HAP-1 (cell line): ENCODE data around the gene KPNA3.

Source experiments
- DNase-seq, 2 experiments: peaks; one replicate each; pipeline ENCODE4 v3.0.0-alpha.2; 2016 to 2020; ENCODE audit warnings: low spot score in 2 of 2
- H3K27me3 ChIP-seq: fragments of 250-450 bp; sonication (Bioruptor Pico); 2 replicates; pipeline ENCODE4 v1.5.1; 2020; ENCODE audit warnings: low read depth, mild to moderate bottlenecking, moderate library complexity
- H3K36me3 ChIP-seq: fragments of 250-450 bp; sonication (Bioruptor Pico); replicated peaks from 2 replicates; pipeline ENCODE4 v1.5.1; 2020; ENCODE audit warnings: mild to moderate bottlenecking
- H3K4me1 ChIP-seq: fragments of 250-450 bp; sonication (Bioruptor Pico); 2 replicates; pipeline ENCODE4 v1.5.1; 2020; ENCODE audit warnings: mild to moderate bottlenecking
- H3K4me3 ChIP-seq: fragments of 250-450 bp; sonication (Bioruptor Pico); 2 replicates; pipeline ENCODE4 v1.5.1; 2020; ENCODE audit warnings: mild to moderate bottlenecking, moderate library complexity
- H3K9me3 ChIP-seq: fragments of 250-450 bp; sonication (Bioruptor Pico); 2 replicates; pipeline ENCODE4 v1.5.1; 2020; ENCODE audit warnings: mild to moderate bottlenecking, moderate library complexity
- in situ Hi-C: fragments of 300-500 bp; cut with MboI; formaldehyde crosslinking; loops from 3 replicates; pipeline ENCODE4 v1.14.3; 2020; ENCODE audit warnings: low sequenced_read_pairs, inconsistent platforms, mixed read lengths

Gene KPNA3

DNA sequence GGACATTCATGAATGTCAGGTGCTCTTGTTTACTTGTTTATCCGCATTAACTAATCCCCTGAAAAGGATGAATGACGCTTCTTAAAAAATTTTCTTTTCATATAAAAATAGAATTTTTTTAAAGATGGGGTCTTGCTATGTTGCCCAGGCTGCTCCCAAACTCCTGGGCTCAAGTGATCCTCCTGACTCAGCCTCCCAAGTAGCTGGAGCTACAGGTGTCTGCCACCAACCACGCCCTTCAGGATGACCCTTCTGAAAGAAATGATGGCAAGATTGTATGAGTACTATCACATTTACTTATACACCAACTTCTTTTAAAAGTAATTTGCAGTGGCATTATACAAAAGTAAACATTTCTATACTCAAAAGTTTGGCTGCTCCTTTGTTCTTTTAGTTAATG is 95.0 kb downstream of the KPNA3 start:
- in situ Hi-C loops = no loop called here
- Histone ChIP-seq H3K36me3 (peaks cover 22% of the 10 kb centered on the region), H3K4me3 (no peak overlapping the region), H3K4me1 (no peaks in the 10 kb centered on the region; the same call in 1 of the 2 replicates), H3K9me3 (no peaks in the 10 kb centered on the region), H3K27me3 (no peaks in the 10 kb centered on the region)
- no peak for DNase-seq

DNA sequence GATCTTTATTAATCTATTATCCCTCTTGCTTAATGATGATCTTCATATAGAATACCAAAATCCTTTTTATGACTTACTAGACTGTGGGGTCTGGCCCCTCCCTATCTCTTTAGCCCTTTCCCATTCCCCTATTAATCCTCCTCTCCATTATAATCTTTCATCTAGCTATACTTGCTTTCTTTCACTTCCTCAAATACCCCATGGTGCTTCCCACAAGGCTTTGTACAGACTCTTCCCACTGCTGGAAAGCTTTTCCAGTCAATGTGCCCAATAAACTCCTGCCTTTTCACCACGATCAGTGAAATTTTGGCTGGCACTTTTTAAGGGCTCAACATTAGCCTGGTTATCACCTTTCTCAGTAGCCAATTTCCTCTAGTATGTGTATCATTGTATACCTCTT is 98.0 kb downstream of the KPNA3 start:
- Histone ChIP-seq H3K9me3 (no peaks in the 10 kb centered on the region), H3K4me1 (peaks cover 12% of the 10 kb centered on the region), H3K27me3 (no peaks in the 10 kb centered on the region), H3K4me3 (no peak overlapping the region), H3K36me3 (peaks cover 2% of the 10 kb centered on the region)
- no peak for DNase-seq
- in situ Hi-C loops = no loop called here

DNA sequence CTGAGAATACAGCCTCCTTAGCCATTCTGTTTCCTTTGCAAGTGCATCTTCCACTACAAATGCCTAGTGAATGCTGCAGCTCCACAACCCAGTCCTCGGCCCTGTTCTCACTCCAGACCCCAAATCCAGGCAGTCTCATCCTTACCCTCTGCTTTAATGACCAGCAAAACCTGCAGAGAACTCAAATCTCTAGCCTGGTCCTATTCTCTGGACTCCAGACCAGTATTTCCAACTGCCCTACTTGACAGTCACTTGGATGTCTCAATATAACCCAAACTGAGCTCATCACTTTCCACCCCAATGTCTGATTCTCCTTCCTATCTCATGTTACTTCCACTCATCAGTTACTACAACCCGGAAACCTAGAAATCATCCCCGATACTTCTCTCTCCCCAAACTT is 98.6 kb downstream of the KPNA3 start:
- Histone ChIP-seq H3K27me3 (no peaks in the 10 kb centered on the region), H3K4me3 (no peak overlapping the region), H3K4me1 (peaks cover 13% of the 10 kb centered on the region), H3K9me3 (no peaks in the 10 kb centered on the region), H3K36me3 (peaks cover 8% of the 10 kb centered on the region)
- in situ Hi-C loops = no loop called here
- DNase-seq = no peak

DNA sequence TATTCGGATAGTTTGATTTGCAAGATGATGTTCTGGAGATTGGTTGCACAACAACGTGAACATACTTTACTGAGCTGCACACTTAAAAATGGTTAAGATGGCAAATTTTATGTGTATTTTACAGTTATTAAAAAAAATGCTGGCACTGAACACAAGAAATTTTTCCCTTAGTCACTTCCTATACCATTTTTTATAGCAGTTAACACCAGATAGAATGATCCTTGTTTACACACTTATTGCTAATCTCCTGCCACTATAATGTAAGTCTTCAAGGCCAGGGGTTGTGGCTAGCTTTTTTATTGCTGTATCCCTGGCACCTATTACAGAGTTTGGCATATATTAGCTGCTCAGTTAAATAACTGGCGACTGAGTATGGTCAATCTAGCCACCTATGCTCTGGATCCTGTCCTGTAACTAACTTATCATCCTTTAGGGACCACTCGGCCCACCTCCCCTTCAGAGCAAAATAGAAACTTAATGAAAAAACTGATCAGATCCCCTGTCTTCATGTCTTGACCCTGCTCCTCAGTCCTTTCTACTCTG is 99.2 kb downstream of the KPNA3 start:
- Histone ChIP-seq H3K4me3 (no peak overlapping the region), H3K27me3 (no peaks in the 10 kb centered on the region), H3K4me1 (peaks cover 13% of the 10 kb centered on the region), H3K9me3 (no peaks in the 10 kb centered on the region), H3K36me3 (peaks cover 11% of the 10 kb centered on the region)
- in situ Hi-C loops = no loop called here
- DNase-seq = no peak

DNA sequence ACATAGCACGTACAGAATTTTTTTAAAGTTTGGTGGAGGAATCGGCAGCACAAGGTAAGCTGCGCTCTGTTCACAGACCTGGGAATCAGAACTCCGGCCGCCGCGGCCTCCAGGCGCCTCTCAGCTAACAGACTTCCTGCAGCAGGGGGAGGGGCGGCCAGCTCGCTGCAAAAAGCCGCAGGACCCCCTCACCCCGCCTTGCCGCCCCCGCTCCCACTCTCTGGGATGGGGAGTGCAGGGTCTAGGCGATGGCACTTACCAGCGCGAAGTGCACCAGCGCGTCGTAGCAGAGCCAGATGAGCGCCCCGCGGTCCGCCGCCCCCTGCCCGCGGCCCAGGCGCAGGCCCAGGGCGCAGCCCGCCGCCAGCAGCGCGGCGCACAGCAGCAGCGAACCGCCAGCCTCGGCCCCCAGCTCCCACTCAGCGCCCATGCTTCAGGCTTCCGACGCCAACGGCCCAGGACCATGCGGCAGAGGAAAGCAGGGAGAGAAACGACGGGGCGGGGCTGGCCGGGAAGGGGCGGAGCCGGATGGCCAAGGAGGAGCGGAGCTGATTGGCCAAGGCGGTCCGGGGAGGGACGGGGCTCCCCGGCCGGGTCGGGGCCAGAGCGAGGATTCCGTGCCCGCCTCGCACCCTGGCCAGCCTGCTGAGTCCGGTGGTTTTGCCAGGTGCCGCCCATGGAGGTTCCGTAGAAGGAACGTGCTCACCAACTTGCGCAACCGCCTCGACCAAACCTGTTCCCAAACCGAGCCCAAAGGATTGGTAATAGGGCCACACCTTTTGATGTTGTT is 101.3 kb downstream of the KPNA3 start, which contains the start of gene EBPL:
Gene EBPL, minus strand, starts transcription at position 492 of the 790 bp plus-strand sequence. Its CDS starts 62 bp downstream, at position 430.
- Histone ChIP-seq H3K4me3 (peak within 1 kb of the TSS; percentile 54), H3K9me3 (no peaks in the 10 kb centered on the region), H3K27me3 (no peaks in the 10 kb centered on the region), H3K36me3 (peaks cover 29% of the 10 kb centered on the region), H3K4me1 (peaks cover 13% of the 10 kb centered on the region)
- DNase-seq = peak; percentile 83 to 98
- in situ Hi-C loops = no loop called here

DNA sequence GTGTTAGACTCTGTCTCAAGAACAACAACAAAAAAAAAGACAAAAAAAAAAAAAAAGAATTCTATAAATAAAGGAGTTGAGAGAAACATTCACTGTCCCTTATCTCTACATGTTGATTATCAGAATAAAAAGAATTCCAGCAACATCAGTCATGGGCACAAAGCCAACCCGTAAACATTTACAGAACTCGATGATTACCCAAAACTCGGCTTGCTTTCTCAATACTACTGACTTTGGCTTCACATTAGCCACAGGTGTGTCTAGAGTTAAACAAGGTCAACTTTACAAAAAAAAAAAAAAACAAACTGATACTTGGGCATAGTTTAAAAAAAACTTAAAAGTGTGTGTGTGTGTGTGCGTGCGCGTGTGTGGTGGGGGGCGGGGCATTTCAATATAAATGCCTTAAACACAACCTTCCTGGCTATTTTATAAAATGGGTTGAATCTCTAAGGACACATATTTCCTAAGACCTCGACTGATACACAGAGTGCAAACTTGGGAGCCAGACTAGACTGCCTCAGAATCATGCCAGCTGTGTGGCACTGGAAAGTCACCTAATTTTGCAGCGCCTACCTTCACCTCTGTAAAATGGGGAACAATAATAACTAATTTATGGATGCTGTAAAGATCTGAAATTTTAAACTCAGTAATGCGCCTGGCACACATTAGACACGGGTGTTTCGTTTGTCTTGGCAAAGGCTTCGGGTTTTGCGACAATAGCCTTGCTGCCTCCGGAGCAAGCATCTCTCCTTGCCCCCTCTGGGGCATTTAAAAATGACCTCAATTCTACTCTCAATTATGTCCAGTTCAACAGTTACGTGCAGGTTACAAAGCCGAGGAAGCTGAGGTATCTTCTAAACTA is 102.1 kb downstream of the KPNA3 start:
- H3K4me1 ChIP-seq = peaks cover 13% of the 10 kb centered on the region
- H3K27me3 ChIP-seq = no peaks in the 10 kb centered on the region
- in situ Hi-C loops = no loop called here
- DNase-seq = no peak
- H3K36me3 ChIP-seq = peaks cover 33% of the 10 kb centered on the region
- H3K4me3 ChIP-seq = peak overlapping the region; percentile 54
- no peaks in the 10 kb centered on the region for H3K9me3 ChIP-seq

DNA sequence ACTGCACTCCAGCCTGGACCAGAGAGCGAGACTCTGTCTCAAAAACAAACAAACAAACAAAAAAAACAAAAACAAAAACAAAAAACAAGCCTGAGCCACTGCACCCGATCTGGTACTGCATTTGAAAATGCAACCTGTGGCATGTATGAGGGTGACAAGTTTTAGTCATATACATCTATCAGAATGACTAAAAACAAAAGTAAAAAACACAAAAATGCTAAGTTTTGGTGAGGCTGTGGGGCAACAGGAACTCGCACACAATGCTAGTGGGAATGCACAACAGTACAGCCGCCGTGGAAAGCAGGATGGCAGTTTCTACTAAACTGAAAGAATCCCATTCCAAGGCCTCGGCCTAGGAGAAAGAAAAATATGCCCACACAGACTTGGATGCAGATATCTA is 109.0 kb downstream of the KPNA3 start:
- in situ Hi-C loops = no loop called here
- Histone ChIP-seq H3K4me3 (no peak overlapping the region), H3K9me3 (no peaks in the 10 kb centered on the region), H3K4me1 (peaks cover 12% of the 10 kb centered on the region), H3K27me3 (no peaks in the 10 kb centered on the region), H3K36me3 (peaks cover 34% of the 10 kb centered on the region)
- DNase-seq = no peak

DNA sequence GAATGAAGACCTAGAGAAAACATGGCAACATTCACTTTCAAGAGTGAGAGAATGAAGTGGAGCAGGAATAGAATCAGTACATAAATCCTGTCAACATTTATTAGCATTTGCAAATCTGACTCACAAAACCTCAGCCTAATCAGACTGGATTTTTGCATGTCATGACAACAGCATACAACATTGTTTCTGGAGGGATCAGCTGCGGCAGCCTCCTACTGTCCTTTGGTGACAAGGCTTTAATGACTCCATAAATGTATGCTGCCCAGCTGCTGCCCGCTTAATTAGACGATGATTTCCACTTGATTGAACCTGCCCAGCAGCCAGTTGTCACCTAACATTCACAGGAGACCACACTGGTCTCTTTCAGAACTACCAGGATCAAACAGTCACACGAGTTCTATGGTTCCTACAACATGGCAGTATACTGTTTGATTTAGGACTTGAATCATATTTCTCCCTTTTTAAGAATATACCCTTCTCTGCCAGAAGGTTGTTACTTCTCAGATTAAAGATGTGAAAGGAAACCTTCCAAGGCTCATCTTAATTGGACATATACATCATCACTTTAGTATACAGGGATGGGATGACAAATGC is 110.5 kb downstream of the KPNA3 start:
- in situ Hi-C loops = no loop called here
- Histone ChIP-seq H3K27me3 (no peaks in the 10 kb centered on the region), H3K36me3 (peaks cover 23% of the 10 kb centered on the region), H3K4me3 (no peak overlapping the region), H3K9me3 (no peaks in the 10 kb centered on the region), H3K4me1 (peaks cover 12% of the 10 kb centered on the region)
- DNase-seq = peak; percentile 53 to 60

DNA sequence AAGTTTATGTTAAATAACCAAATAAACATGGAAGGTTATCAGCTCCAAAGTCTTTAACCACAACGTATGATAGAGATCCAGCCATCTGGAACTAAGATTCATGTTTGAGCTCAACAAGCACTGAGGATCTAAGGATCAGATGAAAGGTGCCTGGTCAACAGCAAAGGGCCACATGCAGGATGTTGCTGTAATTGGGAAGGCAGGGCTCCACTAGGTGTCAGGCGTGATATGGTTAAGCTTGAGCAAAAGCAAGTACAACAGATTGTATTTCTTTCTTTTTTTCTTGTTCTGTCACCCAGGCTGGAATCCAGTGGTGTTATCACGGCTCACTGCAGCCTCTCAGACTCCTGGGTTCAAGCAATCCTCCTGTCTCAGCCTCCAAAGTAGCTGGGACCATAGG is 113.2 kb downstream of the KPNA3 start:
- Histone ChIP-seq H3K9me3 (no peaks in the 10 kb centered on the region), H3K27me3 (no peaks in the 10 kb centered on the region), H3K36me3 (peaks cover 14% of the 10 kb centered on the region), H3K4me3 (no peak overlapping the region), H3K4me1 (peaks cover 12% of the 10 kb centered on the region)
- in situ Hi-C loops = no loop called here
- DNase-seq = no peak

DNA sequence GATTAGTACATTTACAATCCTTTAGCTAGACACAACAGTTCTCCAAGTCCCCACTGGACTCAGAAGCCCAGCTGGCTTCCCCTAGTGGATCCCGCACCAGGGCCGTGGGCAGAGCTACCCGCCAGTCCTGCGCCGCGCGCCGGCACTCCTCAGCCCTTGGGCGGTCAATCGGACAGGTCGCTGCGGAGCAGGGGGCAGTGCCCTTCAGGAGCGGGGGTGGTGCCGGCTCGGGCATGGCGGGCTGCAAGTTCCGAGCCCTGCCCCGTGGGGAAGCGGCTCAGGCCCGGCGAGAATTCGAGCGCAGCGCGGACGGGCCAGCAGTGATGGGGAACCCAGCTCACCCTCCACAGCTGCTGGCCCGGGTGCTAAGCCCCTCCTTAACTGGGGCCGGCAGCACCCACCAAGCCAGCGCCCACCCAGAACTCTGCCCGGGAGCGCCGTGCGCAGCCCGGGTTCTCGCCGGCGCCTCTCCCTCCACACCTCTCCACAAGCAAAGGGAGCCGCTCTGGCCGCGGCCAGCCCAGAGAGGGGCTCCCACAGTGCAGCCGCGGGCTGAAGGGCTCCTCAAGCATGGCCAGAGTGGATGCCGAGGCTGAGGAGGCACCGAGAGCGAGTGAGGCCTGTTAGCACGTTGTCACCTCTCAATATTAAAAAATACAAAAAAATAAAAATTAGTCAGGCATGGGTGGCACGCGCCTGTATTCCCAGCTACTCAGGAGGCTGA is 114.1 kb downstream of the KPNA3 start:
- in situ Hi-C loops = no loop called here
- H3K4me1 ChIP-seq = peaks cover 12% of the 10 kb centered on the region
- no peak overlapping the region for H3K4me3 ChIP-seq
- no peak for DNase-seq
- peaks cover 14% of the 10 kb centered on the region for H3K36me3 ChIP-seq
- no peaks in the 10 kb centered on the region for H3K9me3 ChIP-seq
- H3K27me3 ChIP-seq = no peaks in the 10 kb centered on the region

DNA sequence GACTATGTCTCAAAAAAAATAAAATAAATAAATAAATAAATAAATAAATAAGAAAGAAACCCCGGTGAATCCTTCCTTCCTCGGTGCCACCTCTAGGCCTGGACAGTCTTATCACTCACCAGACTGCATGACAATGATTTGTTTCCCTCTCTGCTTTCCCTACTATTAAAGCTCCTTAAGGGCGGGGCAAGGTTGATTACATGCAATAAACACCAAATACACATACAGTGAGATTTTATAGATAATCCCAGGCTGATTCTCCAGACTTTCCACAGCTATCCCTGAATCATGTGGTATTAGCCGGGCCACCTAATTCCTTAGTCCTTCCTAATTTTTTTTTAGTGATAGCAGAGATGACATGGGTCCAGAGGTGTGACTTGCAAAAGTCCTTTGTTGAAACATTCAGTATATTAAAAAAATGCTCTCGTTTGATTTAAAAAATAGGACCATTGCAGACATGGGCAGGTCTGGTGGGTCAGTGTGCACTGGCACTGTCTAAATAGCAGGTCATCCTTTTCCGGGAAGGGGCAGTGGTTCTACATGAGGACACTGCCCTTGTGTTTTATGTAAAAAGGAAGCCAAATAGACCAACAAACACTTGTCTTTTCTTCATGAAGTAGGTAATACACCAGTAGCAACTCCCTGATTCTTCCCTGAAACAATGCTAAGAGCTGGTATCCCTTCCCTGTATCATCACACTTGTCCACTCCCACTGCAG is 115.7 kb downstream of the KPNA3 start:
- Histone ChIP-seq H3K36me3 (peaks cover 14% of the 10 kb centered on the region), H3K9me3 (no peaks in the 10 kb centered on the region), H3K27me3 (no peaks in the 10 kb centered on the region), H3K4me3 (no peak overlapping the region), H3K4me1 (peaks cover 4% of the 10 kb centered on the region)
- no peak for DNase-seq
- in situ Hi-C loops = no loop called here

DNA sequence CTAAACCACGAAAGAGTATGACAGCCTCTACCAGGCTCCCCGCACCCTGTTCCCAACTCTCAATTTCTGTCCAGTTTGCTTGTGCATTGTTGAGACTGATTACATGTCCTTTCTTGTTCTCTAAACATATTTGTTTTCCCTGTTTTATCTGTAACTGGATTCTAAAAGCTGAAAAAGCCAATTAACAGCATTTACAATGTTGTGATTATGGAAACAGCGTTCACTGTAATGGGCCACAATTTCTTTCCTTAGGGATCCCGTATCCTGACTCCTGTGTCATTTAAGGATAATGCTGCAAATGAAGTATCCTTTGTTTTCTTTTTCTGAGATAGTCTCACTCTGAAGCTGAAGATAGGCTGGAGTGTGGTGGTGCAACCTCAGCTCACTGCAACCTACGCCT is 121.7 kb downstream of the KPNA3 start:
- Histone ChIP-seq H3K9me3 (no peaks in the 10 kb centered on the region), H3K4me1 (peaks cover 12% of the 10 kb centered on the region; the same call in 1 of the 2 replicates)
- in situ Hi-C loops = no loop called here

More for the DNA sequence above, 121.7 kb downstream of the KPNA3 start:
- Histone ChIP-seq H3K36me3 (peaks cover 12% of the 10 kb centered on the region), H3K27me3 (no peaks in the 10 kb centered on the region), H3K4me3 (no peak overlapping the region)
- DNase-seq = no peak
